Dedifferentiated amniotic fluid mesenchymal stem cell (primary cell): Measurements from ENCODE around the gene UBE2E2.
"Not testable (repeated sequence)": the region's sequence is repeated elsewhere in the genome, so short reads cannot be mapped to it uniquely, and the experiment has no call there.

ENCODE experiments used
- DNase-seq: peaks from one replicate; pipeline ENCODE4 v3.0.0-alpha.2; 2016; ENCODE audit errors: extremely low spot score

Gene UBE2E2

DNA sequence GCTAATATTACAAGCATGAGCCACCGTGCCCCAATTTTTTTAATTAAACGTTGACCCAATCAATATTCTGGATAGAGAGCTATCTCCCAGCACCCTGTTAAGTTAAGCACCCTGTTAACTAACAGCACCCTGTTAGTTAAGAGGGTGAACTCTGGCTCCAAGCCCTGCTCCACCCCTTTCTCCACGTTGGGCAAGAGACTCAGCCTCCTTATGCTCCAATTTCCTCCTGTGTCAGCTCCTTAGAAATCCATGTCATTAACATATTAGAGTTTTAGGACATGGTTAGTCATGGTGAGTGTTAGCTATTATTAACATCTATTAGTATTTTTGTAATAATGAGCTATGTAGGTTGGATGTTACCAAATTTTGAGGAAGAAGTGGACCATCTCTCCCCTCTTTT, 385.4 kb downstream of the UBE2E2 start:
- DNase-seq: no peak

GRCh38 chr3:23589602-23590001, 386.5 kb downstream of the UBE2E2 start:
- DNase-seq: no peak

- DNase-seq: no peak
These were observed 387.5 kb downstream of the UBE2E2 start for GRCh38 chr3:23590424-23591273.

DNA sequence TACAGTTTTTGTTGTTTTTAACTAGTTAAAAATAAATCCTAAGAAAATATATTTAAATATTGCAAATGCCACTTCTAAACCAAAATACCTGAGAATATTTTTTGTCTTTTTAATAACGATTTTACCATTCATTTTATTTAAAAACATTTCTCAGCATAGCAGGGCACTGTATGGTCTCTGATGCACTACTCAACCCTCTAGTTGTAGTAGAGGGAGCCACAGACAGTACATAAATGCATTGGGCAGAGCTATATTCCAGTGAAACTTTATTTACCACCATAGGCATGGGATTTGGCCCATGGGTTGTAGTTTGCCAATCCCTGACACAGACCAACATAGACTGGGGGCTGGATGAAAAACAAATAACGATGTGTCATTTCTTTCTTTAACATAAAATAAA, 388.2 kb downstream of the UBE2E2 start:
- DNase-seq: no peak

DNA sequence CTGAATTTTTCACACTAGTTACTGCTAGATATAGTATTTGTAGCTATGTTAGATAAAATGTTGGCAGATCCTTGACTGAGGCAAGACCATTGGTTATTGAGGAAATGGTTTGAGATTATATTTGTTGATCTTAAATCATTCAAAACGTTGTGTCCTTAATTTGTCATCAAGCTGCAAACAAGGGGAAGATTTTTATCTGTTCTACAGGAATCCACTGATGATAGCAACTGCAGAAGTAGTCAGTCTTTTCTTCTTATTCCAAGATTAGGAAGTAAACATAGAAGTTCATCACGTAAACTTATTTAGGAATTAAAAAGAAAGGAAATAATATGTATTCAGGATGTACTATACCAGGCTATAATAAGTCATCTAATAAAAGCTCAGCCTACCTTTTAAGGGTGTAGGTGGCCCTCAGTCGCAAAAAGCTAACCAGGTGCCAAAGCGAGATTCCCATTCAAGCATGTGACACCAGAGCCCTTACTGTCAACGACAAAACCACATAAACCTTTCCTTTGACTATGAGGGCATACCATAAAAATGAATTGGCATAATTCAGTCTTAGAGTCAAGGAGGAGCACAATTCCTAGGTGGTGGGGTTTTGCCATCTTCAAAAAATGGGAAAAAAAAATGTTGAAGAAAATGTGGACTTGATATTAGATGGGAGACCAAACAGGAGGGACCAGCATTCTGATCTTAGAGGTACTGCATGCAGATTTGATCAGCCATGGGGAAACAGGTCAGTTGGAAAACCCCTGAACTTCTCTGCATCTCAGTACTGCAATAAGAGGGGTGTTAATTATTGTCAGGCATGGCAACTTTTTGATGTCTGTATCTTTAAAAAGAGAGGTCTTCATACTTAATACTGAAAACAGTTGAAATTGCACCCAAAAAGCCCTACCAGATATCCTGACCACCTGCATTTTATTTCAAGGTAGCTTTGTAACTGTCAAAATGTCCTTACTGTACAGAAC, 390.1 kb downstream of the UBE2E2 start:
- no peak for DNase-seq

GRCh38 chr3:23594066-23594465, 390.9 kb downstream of the UBE2E2 start:
- no peak for DNase-seq

- no peak for DNase-seq
These were observed 392.0 kb downstream of the UBE2E2 start for GRCh38 chr3:23594894-23595670.

DNA sequence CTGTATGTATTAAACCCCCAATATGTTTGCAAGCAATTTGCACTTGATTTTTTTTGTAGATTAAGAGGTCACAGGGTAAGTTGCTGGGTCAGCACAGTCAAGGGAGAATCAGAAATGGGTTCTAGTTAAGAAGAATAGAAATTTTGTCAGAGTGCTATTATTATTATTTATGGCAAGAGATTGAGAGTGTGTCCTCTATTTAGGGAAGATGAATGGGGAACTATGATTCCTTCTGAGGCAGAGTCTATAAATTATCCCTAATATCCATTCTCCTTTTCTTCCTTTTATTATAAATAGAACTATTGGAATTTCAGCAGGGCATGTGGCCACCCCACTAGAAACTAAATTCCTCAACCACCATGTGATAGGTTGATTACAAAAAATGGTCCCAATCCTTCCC, 392.7 kb downstream of the UBE2E2 start:
- no peak for DNase-seq

GRCh38 chr3:23600167-23600871, 397.2 kb downstream of the UBE2E2 start:
- peak; percentile 60 for DNase-seq

DNA sequence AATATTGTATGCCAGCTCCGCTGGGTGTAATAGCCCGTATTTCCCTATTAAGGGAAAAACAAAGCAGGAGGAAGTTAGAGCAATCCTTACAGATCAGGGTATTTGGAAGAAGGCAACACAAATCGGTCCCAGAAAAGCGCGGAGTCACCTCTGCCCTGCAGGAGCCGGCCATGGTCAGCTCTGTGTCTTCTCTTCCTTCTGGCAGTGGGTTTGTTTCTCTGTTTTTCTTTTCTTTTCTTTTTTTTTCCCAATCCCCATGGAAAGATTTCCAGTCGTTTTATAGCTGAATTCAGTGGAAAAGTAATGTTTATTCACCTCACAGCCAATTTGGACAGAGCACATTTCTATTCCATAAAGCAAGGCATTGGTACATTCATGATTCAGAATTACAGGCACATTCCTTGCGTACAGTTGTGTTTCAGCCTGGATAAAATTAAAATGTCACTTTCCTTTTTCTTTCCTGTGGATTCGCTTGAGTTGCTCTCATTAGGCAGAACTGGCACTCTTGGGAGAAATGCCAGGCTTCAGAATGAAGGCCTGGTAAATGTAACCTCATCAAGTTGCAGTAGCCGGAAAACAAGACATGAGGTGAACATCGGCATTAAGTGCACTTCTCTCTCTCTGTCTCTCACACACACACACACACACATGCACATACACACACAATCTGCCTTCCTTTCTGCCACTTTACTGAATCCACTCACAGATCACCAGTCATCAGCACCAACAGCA, 398.1 kb downstream of the UBE2E2 start:
- no peak for DNase-seq

GRCh38 chr3:23602971-23603370, 399.8 kb downstream of the UBE2E2 start:
- no peak for DNase-seq

GRCh38 chr3:23607184-23607847, 404.2 kb downstream of the UBE2E2 start:
- DNase-seq: no peak

DNA sequence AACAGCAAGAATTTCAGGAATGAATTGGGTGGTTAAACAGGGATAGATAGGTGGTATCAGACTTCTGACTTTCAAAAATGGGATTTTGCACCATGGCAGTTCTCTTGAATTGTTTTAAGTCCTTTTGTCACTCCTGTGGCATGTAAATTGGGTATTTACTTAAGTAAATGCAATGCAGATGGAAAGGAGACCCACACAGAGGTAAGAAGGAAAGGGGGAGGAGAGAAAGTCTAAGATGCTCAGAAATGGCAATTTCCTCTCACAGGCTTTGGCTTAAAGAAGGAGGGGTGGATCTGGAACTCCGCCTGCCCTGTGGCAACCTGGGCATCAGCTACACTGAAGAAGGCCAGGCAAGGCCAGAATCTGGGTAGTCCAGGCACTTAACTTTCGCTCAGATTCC, 405.5 kb downstream of the UBE2E2 start:
- no peak for DNase-seq

- DNase-seq: peak; percentile 29
These were observed 408.7 kb downstream of the UBE2E2 start for GRCh38 chr3:23611737-23612295.

GRCh38 chr3:23612296-23612891, 409.3 kb downstream of the UBE2E2 start:
- no peak for DNase-seq

DNA sequence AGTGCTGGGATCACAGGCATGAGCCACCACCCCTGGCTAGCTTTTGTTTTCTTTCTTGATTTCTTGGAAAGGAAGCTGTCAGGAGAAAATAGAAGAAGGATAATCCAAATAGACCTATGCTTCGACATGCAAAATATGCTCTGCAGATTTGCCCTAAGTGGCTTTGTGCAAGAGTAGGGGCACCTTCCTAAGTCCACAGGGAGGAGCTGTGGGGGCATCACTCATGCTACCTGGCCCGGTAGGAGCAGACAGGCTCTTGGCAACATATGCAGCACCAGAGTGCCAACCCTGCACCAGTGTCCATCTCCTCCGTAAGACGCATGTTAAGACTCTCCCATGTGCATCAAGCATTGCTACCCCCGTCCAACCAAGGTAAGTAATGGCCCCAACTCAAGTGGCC, 411.9 kb downstream of the UBE2E2 start:
- no peak for DNase-seq

GRCh38 chr3:23618475-23618874, 415.3 kb downstream of the UBE2E2 start:
- DNase-seq: not testable (repeated sequence)

- DNase-seq: no peak
These were observed 416.8 kb downstream of the UBE2E2 start for GRCh38 chr3:23619705-23620637.
